GM19468 (cell line): ENCODE measurements around the gene DNAH1.

ENCODE experiments used
- ATAC-seq: cut with Tn5 transposase; IDR thresholded peaks from one replicate; pipeline ENCODE4 v1.9.1; 2021; ENCODE audit warnings: mild to moderate bottlenecking, moderate library complexity, moderate number of reproducible peaks; ENCODE audit not compliant: unreplicated experiment; ENCODE audit errors: extremely low read depth

Gene DNAH1

DNA sequence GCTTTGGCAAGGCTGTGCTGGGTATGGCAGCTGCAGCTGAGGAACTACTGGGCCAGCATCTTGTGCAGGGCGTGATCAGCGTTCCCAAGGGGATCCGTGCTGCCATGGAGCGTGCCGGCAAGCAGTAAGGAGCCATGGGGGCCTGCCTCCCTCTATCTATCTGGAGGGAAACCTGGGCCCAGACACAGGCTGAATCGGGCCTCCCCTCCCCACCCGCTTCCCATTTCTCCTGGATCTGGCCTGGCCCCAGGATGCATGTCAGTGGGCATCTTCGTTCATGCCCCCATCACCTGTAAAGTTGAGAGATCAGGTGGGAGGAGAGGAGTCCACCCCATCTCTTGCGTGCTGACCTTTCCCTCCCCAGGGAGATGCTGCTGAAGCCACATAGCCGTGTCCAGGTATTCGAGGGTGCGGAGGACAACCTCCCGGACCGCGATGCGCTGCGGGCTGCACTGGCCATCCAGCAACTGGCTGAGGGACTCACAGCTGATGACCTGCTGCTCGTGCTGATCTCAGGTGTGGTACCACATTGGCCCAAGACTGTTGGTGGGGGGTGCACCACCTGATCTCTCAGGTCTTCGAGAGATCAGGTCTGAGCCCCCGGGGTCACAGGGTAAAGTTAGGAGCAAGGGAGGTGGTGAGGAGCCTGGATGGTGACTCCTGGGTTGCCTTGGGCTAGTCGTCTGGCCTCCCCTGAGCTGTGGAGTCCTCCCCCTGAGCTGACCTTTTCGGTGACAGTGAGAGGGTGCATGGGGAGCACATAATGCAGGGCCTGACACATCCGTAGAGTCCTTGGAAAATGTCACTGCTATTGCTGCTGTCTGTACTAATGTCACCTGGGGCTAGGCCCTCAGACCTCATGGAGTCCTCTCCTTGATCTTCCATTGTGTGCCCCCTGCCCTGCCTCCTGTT is 25.3 kb upstream of the DNAH1 start:
- ATAC-seq: no peak

DNA sequence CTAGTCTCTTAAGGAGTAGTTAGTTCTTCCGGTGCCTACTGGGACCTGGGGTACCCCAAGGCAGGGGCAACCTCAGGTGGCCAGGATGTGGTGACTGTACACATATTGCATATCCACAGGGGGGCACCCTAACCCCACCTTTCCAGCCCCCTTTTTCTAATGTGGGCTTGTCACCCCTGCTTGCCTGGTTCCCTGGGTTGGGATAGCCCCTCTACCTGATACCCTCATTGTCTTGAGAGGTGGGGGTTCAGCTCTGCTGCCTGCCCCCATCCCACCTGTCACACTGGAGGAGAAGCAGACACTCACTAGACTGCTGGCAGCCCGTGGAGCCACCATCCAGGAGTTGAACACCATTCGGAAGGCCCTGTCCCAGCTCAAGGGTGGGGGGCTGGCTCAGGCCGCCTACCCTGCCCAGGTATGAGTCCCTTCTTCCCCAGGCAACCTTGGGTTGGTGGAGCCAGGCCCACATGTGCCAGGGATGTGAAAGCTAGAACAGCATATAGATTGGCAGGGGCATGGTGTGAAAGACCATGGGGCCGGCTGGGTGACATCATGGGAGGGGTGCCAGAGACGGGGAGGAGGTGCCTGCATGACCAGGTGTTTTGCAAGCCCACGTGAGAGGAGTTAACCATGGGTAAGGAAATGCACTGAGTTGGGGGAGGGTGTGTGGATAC is 24.5 kb upstream of the DNAH1 start:
- ATAC-seq: no peak

DNA sequence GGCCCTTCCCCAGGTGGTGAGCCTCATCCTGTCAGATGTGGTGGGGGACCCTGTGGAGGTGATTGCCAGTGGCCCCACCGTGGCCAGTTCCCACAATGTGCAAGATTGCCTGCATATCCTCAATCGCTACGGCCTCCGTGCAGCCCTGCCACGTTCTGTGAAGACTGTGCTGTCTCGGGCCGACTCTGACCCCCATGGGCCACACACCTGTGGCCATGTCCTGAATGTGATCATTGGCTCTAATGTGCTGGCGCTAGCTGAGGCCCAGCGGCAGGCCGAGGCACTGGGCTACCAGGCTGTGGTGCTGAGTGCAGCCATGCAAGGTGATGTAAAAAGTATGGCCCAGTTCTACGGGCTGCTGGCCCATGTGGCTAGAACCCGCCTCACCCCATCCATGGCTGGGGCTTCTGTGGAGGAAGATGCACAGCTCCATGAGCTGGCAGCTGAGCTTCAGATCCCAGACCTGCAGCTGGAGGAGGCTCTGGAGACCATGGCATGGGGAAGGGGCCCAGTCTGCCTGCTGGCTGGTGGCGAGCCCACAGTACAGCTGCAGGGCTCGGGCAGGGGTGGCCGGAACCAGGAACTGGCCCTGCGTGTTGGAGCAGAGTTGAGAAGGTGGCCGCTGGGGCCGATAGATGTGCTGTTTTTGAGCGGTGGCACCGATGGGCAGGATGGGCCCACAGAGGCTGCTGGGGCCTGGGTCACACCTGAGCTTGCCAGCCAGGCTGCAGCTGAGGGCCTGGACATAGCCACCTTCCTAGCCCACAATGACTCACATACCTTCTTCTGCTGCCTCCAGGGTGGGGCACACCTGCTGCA is 23.7 kb upstream of the DNAH1 start:
- ATAC-seq: no peak

DNA sequence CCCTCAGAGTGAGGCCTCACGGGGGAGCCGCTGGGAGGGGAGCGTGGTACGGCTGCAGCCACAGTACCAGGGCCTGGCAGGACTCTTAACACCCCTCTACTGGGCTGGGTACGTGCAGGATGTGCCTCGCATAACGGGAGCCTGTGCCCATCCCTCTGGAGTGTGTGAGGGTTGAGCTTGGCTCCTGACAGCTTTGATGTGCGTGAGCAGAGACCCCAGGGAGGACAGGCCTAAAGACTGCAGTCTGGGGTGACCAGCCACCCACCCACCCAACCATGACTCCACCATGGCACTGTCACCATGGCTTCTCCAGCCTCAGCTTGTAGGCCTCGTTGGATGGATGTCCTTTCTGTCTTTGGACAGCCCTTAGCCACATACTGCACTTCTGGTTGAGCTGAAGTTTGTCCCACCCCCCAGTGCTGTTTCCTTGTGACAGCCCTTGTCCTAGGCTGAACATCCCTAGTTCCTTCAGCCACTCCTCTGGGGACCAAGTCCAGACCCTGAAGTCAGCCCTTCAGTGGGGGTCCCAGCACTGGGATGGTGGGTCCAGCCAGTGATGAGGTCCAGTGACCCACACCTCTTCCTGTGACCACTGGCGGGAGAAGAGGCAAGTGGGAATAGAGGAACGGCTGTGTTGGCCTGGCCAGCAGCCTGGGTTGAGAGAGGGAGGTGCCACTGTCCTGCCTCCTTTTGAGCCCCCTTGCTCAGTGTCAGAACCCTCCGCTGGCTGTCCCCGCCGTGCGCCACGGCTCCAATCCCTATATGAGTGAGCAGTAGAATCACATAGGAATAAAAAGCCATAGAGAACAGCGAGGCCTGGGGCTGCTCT is 22.4 kb upstream of the DNAH1 start:
- ATAC-seq: no peak

DNA sequence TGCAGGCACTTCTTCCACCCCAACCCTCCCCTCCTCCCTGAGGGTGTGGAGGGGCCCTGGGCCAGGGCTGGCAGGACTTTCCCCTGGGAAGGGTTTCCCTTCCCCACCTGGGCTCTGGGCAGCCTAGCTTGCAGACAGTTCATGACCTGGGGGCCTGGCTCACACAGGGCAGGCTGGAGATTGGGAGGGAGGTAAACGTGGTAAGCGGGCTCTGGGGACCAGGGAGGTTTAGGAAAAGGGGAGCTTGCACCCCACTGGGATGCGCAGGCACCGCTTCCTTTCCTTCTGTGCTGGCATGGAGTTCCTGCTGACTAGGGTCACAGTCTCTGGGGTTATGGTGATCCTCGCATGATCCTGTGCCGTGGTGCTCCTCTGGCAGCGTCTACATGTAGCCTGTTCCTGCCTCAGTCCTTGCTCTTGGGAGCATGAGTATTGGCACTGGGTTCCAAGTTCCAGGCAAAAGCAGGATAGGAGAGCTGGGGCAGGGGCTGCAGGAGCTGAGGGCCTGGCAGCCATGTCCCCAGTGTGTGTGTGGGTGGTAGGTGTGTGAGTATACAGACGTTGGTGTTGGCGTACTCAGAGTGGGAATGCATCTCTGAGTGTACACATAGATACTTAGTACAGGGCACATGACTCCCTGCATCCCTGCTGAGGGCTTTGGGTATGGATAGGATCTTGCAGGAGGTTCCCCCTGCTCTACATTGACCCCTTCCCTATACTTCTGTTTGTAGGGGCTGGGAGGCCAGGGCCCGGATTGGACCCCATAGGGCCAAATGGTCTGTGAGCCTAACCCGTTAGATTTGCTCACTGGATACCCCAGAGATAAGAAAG is 21.6 kb upstream of the DNAH1 start:
- no peak for ATAC-seq

DNA sequence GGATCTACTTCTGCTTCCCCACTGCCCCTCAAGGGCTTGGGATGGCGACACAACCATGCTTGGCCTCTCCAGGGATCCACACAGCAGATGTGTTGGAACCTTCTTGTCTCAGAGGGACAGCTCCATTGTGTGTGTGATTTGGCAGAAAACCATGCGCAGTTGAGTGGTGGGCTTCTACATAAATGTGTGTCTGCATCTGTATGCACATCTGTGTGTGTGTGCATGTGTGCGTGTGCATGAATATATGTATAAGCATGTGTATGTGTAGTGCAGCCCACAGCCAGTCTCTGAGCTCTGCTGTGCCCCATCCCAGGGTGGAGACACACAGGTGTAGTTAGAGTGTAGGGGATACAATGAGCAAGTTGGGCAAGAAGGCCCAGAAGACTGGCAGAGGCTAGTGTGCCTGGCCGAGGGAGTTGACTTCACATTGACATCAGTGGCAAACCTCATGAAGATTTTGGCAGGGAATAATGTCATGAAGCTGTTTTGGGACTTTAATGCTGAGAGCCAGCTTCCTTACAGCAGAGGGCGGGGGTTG is 20.4 kb upstream of the DNAH1 start:
- ATAC-seq: no peak

DNA sequence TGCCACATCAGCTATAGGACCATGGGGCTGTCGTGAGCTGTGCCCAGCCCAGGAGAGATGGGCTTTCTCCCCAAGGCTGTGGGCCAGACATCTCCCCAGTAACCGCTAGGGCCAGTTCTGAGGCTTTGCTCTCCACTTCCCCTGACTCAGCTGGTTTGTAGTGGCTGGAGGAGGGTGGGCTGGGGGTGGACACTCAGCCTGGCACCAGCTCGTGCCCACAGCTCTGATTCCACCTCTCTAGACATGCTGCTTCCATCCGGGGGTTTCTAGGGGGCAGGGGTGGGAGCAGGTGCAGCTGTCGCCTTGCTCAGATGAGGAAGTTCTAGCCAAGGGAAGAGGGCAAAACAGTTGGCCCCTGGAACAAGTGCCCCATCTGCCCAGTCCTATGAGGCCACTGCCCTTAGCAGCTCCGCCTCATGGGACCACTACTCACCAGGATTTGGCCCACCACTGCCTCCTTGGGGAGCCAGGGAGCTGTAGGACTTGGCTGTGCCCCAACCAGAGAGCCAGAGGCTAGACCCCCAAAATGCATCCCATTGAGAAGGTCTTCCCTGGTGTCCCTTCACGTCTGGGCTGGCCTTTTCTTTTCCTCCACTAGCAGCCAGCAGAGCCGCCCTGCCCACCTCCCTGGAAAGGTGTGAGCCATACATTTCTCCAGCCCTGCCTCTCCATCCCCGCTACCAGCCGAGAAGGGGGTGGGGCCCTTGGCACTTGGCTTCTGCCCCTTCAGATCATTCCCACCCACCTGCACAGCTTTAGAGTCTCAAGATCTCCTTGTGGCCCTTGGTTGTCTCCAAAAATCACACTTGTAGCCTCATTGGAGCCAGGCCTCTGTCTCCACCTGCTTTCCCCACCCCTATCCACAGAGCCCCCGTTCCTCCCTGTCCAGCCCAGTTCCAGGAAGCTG is 18.6 kb upstream of the DNAH1 start:
- no peak for ATAC-seq

DNA sequence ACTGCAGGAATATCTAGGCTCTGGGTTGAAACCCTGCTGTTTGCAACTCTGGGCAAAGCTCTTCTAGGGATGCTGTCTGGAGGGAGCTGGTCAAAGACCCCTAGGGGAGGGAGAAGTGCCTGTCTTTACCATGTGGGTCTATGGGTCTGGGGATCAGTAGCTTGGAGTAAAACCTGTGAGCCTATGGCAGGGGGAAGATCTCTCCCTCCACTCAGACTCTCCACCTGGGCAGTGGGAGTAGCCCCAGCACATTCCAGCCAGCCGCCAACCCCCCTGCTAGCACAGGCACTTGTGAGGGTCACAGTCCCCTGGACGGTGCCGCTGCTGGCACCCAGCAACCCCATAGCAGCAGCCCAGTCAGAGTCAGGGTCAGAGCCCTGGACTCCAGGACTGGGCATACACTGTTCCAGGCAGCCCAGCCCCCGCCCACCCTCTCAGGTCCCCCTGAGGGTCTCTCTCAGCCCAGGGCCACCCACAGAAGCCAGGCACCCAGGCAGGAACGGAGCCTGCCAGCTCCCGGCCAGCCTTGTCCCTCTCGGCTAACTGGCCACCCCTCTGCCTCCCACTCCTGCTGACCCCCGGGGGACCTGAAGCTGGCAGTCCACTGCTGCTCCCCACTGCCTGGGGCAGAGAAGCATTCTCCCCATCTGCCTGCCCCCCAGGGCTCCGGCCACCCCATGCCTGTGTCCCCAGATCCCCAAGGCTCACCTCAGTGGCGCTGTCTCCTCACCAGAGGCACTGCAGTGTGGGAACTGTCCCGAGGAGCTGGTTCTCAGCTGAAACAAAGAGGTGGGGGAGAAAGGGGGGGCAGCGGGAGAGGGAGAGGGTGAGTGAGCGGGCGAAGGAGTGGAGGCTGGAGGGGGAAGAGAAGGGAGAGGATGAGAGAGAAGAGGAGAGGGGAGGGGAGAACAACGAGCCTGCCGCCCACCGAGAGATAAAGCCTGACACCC is 17.7 kb upstream of the DNAH1 start:
- no peak for ATAC-seq

DNA sequence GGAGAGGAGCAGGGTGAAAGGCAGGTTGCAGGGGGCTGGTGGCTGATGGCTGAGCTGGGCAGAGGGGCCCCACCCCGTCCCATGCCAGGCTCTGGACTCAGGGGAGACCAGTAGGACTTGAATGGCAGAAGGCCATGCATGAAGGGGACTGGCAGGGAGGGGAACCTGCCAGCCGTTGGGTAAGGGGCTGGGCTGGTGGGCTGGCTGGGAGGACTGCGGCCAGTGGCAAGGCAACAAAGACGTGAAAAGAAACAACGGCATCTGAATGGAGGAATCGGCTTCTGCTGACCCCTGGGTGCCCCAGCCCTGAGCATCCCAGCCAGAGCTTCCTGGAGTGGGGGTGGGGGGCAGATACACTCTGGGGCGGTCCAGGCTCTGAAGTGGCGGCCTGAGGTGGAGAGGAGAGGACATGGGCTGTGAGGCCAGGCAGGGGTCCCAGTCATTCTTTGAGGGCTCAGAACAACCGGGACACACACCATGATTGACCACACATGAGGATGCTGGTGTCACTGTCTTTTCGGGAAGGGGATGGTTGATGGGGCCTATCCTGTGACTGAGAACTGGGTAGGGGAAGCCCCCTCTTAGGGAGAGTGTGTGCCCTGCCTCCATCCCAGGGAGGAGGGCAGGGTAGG is 16.8 kb upstream of the DNAH1 start:
- ATAC-seq: no peak

DNA sequence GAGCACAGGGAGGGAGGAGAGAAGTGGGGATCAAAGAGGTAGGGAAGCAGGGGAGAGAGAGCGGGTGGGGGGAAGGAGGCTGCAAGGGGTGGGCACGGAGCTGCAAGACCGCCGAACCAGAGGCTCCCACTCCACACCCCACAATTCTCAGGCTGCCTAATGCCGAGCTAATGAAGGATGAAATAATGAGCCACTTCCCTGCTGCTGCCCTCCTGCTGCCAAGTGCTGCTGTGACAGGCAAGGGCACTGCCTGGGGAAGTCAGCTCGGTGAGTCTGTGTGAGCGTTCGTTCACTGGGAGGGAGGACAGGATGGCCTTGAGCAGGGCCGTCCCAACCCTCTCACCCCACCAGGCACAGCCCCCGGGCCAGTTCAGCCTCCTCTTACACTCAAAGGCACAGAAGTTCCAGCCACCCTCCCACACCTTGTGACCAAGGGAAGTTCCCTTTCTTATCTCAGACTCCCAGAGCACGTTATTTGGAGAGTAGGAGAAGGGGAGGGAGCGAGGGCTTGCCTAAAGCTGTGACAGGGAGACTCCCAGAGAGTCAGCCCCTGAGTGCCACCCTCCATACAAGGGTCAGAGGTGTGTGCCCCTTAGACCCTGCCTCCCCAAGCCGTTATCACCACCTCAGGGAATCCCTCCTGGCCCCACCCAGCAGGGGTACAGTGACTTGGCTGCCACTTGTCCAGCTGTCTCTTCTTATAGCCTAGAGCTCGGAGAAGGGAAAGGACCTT is 16.1 kb upstream of the DNAH1 start:
- no peak for ATAC-seq

DNA sequence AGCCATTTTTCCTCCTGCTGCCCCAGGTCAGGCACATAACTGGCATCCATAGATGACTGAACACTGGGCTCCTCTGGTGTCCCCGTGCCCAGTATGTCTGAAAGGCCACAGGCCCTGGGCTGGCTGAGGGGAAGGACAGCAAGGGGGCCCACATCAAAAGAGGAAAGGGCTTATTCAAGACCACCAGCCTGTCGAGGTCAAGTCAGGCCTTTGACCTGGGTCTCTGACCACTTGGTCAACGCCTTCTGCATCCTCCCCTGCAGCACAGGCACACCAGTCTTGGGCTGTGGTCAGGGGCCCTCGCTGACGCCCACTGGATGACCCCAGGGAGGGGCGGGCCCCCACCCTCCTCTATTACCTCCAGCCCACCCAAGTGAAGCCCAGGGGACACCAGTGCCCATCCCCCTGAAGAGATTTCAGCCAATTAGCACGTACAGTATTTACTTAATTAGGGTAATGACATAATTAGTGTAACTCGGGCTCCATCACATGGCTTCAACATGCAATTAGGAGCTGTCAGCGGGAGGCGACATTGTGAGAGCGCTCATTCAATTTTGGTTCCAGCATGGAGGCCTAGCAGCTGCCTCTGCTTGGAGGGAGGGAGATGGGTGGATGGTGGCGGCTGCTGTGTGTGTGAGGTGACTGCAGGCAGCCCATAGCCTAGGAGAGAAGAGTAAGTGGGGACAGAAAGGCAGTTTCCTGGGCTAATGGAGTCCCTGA is 13.5 kb upstream of the DNAH1 start:
- ATAC-seq: no peak

DNA sequence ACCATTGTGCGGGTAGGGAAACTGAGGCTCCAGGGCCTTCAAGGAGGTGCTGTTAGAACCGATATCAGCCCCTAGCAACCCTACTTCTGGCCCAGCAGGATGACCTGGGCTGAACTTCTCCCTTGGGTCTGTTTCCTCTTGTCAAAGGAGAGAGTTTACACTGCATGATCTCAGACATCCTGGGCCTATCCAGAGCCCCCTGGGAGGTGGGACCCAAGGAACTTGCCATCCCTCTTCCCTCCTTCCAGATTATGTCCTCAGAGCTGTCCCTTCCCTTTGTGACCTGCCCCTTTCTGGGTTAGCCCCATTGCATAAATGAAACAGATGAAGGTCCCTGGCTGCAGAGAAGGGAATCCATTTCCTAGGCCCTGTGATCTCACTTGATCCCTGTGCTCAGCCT is 12.3 kb upstream of the DNAH1 start:
- ATAC-seq: no peak

DNA sequence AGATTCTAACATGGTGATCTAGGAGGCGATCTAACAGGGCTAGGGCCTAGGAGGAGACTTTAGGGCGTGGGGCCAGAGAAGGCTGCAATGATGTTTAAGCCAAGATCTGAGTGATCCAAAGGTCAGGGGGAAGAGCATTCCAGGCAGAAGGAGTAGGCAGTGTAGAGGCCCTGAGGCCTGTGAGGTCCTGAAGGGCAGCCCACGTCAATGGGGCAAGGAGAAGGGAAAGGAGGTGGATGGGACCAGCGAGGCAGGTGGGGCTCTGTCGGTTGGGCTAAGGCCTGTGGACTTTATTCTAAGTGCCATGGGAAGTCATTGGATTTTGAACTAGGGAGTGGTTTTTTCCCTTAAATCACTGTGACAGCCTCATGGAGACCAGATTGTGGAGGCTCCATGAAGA is 10.2 kb upstream of the DNAH1 start:
- no peak for ATAC-seq

DNA sequence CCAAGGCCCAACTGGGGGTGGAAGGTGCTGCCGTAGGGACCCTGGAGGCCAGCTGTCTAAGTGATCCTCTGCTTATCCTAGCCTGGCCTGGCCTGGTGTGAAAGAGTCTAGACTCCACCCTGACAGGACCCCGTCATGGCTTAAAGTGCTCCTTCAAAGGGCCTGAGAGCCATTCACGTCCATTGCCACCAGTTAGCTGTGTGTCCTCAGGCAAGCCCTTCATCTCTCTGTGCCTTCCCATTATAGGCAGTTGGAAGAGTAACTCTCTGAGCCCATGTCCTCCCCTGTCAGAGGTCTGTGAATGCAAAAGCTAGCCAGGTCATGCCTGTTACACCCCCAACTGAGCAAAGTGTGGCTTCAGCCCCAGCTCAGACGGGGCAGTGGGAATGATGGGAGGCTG is 9.1 kb upstream of the DNAH1 start:
- no peak for ATAC-seq

DNA sequence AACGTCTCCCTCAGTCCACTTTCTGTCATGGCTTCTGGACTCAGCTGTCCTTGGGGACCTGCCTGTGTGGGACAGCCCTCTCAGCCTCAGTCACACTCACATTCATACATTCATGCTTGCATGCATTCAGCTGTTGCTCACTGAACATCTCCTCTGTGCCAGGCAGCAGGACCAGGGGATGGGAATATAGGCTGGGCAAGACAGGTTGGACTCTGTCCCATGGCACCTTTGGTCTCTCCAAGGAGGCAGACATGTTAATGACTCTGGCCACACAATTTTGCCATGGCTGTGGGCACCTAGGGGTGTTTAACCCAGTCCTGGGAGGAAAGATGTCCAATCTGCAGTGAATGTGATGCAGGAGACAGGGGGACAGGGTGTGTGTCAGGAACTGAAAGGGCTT is 7.8 kb upstream of the DNAH1 start:
- ATAC-seq: no peak
